GM23248 (cell line): ENCODE results near the gene ATP2C2. TPM values are rescaled to one million over a fixed set of nuclear protein-coding genes. Genes with fewer than 3 reads are reported as not detected.
A peak's percentile ranks its signal among the peaks of the same experiment; 100 is the strongest.

ENCODE experiments used
- DNase-seq: peaks from one replicate; pipeline ENCODE4 v3.0.0-alpha.2; 2015
- H2AFZ ChIP-seq: fragments of 200-600 bp; sonication (generic); 2 replicates; pipeline ENCODE4 v1.6.1; 2016; ENCODE audit warnings: antibody characterized with exemption
- H3F3A ChIP-seq: fragments of 200-600 bp; sonication (generic); 2 replicates; pipeline ENCODE4 v1.6.1; 2016; ENCODE audit warnings: mild to moderate bottlenecking, antibody characterized with exemption, mixed run types; ENCODE audit not compliant: insufficient read depth
- H3K27ac ChIP-seq: fragments of 200-600 bp; sonication (generic); 2 replicates; pipeline ENCODE4 v1.5.1; 2016; ENCODE audit warnings: mild to moderate bottlenecking
- H3K27me3 ChIP-seq: fragments of 200-600 bp; sonication (generic); replicated peaks from 2 replicates; pipeline ENCODE4 v1.6.1; 2016; ENCODE audit warnings: mild to moderate bottlenecking; ENCODE audit not compliant: insufficient read depth
- H3K36me3 ChIP-seq: fragments of 200-600 bp; sonication (generic); 2 replicates; pipeline ENCODE4 v1.6.1; 2016; ENCODE audit warnings: low read depth, mild to moderate bottlenecking
- H3K4me1 ChIP-seq: fragments of 200-600 bp; sonication (generic); 2 replicates; pipeline ENCODE4 v1.6.1; 2016; ENCODE audit warnings: mild to moderate bottlenecking; ENCODE audit not compliant: insufficient read depth
- H3K4me2 ChIP-seq: fragments of 200-600 bp; sonication (generic); one replicate; pipeline ENCODE4 v1.6.1; 2016; ENCODE audit warnings: mild to moderate bottlenecking; ENCODE audit not compliant: unreplicated experiment
- H3K4me3 ChIP-seq: fragments of 200-600 bp; sonication (generic); 2 replicates; pipeline ENCODE4 v1.5.1; 2016; ENCODE audit warnings: mild to moderate bottlenecking
- H3K79me2 ChIP-seq: fragments of 200-600 bp; sonication (generic); 2 replicates; pipeline ENCODE4 v1.6.1; 2016; ENCODE audit warnings: mild to moderate bottlenecking; ENCODE audit not compliant: insufficient read depth
- H3K9ac ChIP-seq: fragments of 200-600 bp; sonication (generic); 2 replicates; pipeline ENCODE4 v1.6.1; 2016; ENCODE audit warnings: mild to moderate bottlenecking
- H3K9me2 ChIP-seq: fragments of 200-600 bp; sonication (generic); 2 replicates; pipeline ENCODE4 v1.6.1; 2016; ENCODE audit warnings: mixed run types, mild to moderate bottlenecking, moderate library complexity; ENCODE audit not compliant: insufficient read depth
- H3K9me3 ChIP-seq: fragments of 200-600 bp; sonication (generic); one replicate; pipeline ENCODE4 v1.6.1; 2017; ENCODE audit warnings: low read depth
- H4K20me1 ChIP-seq: fragments of 200-600 bp; sonication (generic); 2 replicates; pipeline ENCODE4 v1.6.0; 2016; ENCODE audit not compliant: insufficient read depth
- EZH2 ChIP-seq: fragments of 200-600 bp; sonication (generic); IDR thresholded peaks from 2 replicates; pipeline ENCODE4 v1.6.1; 2018; ENCODE audit warnings: antibody characterized with exemption, mild to moderate bottlenecking; ENCODE audit not compliant: insufficient read depth, poor library complexity, severe bottlenecking
- EZH2phosphoT487 ChIP-seq: fragments of 200-600 bp; sonication (generic); IDR thresholded peaks from 2 replicates; pipeline ENCODE4 v1.6.1; 2018; ENCODE audit warnings: antibody characterized with exemption, moderate library complexity, mild to moderate bottlenecking, low read depth; ENCODE audit not compliant: insufficient read depth
- WGBS, 2 experiments: methylation state at CpG; one replicate each; pipeline ENCODE4 v1.1.6; 2015 to 2017; ENCODE audit warnings: low lambda C conversion rate in 2 of 2, low coverage in 1 of 2; ENCODE audit errors: missing lambda C conversion rate in 2 of 2; 5-methylcytosine and 5-hydroxymethylcytosine counted together
- in situ Hi-C: fragments of 300-500 bp; cut with MboI; formaldehyde crosslinking; loops from 2 replicates; pipeline ENCODE4 v1.15.0; 2020
- polyA plus RNA-seq: library from polyadenylated mRNA; unstranded; fragments of >200 nt; fragmentation: Nextera tagmentation; extraction: Ambion mirVana; gene quantifications from 2 replicates; pipeline ENCODE4 v1.2.1, GENCODE V29; 2016
- total RNA-seq: library from RNA; depleted of rRNA; stranded (reverse); fragments of >200 nt; shearing (Covaris generic); gene quantifications from 2 replicates; pipeline ENCODE4 v1.2.3, GENCODE V29; 2014

Gene ATP2C2
- total and polyA plus RNA-seq, 2 experiments from 2014 or later: 0.84 TPM; not detected in 1

DNA sequence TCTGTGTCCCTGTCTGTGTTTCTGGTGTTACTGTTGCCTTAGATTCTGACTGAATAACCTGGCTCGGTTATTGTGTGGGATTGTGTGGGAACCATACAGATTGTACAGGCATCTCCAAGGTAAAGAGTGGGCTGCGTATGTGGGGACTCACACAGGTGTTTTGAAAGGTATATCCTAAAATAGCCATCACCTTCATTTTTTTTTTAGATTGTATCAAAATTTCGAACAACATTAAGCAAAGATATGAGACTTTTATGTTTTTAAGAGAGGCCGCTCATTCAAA is 53.5 kb downstream of the ATP2C2 start:
- H2AFZ ChIP-seq: no peak overlapping the region
- TF ChIP-seq EZH2phosphoT487 (no peak), EZH2 (no peak)
- DNase-seq: no peak
- H3K9ac ChIP-seq: no peak overlapping the region
- no peak overlapping the region for H3K27ac ChIP-seq
- no peaks in the 10 kb centered on the region for H3K36me3 ChIP-seq
- H4K20me1 ChIP-seq: no peaks in the 10 kb centered on the region
- no peak overlapping the region for H3K4me3 ChIP-seq
- H3K27me3 ChIP-seq: peaks cover 12% of the 10 kb centered on the region
- no peaks in the 10 kb centered on the region for H3K79me2 ChIP-seq
- no peaks in the 10 kb centered on the region for H3K4me1 ChIP-seq
- no peak overlapping the region for H3K4me2 ChIP-seq
- WGBS, 2 experiments: 75 to 87% methylated on average over 4 of the region's 4 CpGs
- no peaks in the 10 kb centered on the region for H3K9me2 ChIP-seq
- H3F3A ChIP-seq: no peaks in the 10 kb centered on the region
- no peaks in the 10 kb centered on the region for H3K9me3 ChIP-seq
- in situ Hi-C loops: no loop called here

DNA sequence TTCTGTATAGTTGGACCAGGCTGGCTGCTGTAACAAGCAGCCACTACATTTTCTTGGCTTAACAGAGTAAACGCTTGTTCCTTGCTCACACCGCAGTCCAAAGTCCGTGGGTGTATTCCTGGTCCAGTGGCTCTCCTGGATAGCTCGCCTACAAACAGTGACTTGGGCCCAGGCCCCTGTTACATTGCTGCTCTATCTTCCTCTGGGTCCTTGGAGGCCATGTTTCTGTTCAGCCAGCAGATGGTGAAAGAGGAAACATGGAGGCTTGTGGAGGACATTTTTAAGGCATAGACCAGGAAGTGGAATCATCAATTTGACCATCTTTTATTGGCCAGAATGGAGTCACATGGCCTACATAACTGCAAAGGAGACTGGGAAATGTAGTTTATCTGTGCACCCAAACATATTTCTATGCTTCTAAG is 55.1 kb downstream of the ATP2C2 start:
- in situ Hi-C loops: no loop called here
- Histone ChIP-seq H3K4me3 (no peak overlapping the region), H3K36me3 (no peaks in the 10 kb centered on the region), H2AFZ (peak overlapping the region; percentile 87), H4K20me1 (no peaks in the 10 kb centered on the region), H3K9me2 (no peaks in the 10 kb centered on the region), H3K27ac (no peak overlapping the region), H3K9me3 (no peaks in the 10 kb centered on the region), H3K4me1 (no peaks in the 10 kb centered on the region), H3K27me3 (peaks cover 9% of the 10 kb centered on the region), H3F3A (no peaks in the 10 kb centered on the region), H3K4me2 (no peak overlapping the region), H3K9ac (no peak overlapping the region), H3K79me2 (no peaks in the 10 kb centered on the region)
- WGBS, 2 experiments: 88 to 90% methylated on average over 4 of the region's 4 CpGs
- peak; percentile 53 for DNase-seq
- TF ChIP-seq EZH2phosphoT487 (no peak), EZH2 (no peak)

DNA sequence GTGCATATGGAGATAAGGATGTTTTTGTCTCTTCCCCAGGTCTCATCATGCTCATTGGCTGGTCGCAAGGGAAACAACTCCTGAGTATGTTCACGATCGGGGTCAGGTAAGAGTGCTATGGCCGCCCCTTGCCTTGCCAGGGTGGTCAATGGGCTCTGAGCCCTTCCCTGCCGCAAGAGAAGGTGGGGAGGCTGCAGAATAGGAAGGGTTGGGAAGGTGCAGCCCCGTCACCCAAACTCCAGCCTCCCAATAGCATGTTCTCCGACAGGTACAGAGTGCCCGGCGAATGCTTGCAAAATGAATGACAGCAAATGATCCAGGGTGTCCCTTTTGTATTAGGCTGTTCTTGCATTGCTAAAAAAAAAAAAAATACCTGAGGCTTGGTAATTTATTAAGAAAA is 57.4 kb downstream of the ATP2C2 start:
- no peak overlapping the region for H3K9ac ChIP-seq
- no peaks in the 10 kb centered on the region for H3K36me3 ChIP-seq
- no peak overlapping the region for H3K27ac ChIP-seq
- no peaks in the 10 kb centered on the region for H3K4me1 ChIP-seq
- H2AFZ ChIP-seq: no peak overlapping the region
- H3F3A ChIP-seq: no peaks in the 10 kb centered on the region
- H3K4me2 ChIP-seq: no peak overlapping the region
- H4K20me1 ChIP-seq: no peaks in the 10 kb centered on the region
- no peak overlapping the region for H3K4me3 ChIP-seq
- no peaks in the 10 kb centered on the region for H3K79me2 ChIP-seq
- WGBS, 2 experiments: 74 to 80% methylated on average over 9 of the region's 9 CpGs
- TF ChIP-seq EZH2 (no peak), EZH2phosphoT487 (no peak)
- in situ Hi-C loops: no loop called here
- no peaks in the 10 kb centered on the region for H3K9me3 ChIP-seq
- peaks cover 22% of the 10 kb centered on the region for H3K27me3 ChIP-seq
- H3K9me2 ChIP-seq: no peaks in the 10 kb centered on the region
- DNase-seq: no peak

DNA sequence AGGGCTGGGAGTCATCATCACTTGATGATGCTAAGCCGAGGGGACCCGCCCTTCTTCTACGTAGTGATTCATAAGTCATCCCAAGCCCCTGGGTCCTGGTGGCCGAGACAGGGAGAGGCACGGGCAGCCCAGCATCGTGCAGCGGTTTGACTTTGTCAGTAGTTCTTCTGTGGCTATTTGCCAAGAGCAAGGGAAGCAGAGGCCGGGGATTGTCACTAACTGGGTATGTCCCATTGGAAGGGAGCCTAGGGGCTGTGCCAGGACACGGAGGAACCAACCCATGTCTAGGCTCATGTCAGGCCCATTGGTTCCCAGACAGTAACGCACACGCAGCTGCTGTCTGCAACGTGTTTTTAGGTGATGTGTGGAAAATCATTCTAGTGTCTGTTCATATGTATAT is 58.5 kb downstream of the ATP2C2 start:
- 67 to 69% methylated on average over 12 of the region's 12 CpGs for WGBS, 2 experiments
- H3K9ac ChIP-seq: no peak overlapping the region
- in situ Hi-C loops: no loop called here

DNA sequence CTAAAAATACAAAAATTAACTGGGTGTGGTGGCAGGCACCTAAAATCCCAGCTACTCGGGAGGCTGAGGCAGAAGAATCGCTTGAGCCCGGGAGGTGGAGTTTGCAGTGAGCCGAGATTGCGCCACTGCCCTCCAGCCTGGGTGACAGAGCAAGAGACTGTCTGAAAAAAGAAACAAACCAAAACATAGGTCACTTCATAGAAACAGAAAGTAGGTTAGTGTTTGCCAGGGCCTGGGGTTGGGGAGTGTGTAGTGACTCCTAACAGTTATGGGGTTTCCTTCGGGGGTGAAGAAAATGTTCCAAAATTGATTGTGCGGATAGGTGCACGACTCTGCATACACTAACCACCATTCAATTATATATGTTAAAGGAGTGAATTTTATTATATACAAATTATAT is 59.2 kb downstream of the ATP2C2 start:
- no peaks in the 10 kb centered on the region for H3K79me2 ChIP-seq
- no peak overlapping the region for H3K27ac ChIP-seq
- no peaks in the 10 kb centered on the region for H3K9me2 ChIP-seq
- H3K4me1 ChIP-seq: no peaks in the 10 kb centered on the region
- DNase-seq: no peak
- no peaks in the 10 kb centered on the region for H3K9me3 ChIP-seq
- no peaks in the 10 kb centered on the region for H4K20me1 ChIP-seq
- 58 to 64% methylated on average over 8 of the region's 8 CpGs for WGBS, 2 experiments
- no peaks in the 10 kb centered on the region for H3K36me3 ChIP-seq
- TF ChIP-seq EZH2 (no peak), EZH2phosphoT487 (no peak)
- no peak overlapping the region for H3K4me3 ChIP-seq
- no peak overlapping the region for H3K9ac ChIP-seq
- H3K4me2 ChIP-seq: no peak overlapping the region
- in situ Hi-C loops: no loop called here
- no peak overlapping the region for H2AFZ ChIP-seq
- peaks cover 29% of the 10 kb centered on the region for H3K27me3 ChIP-seq
- no peaks in the 10 kb centered on the region for H3F3A ChIP-seq

More for the DNA sequence above, 58.5 kb downstream of the ATP2C2 start:
- Histone ChIP-seq H3K4me3 (no peak overlapping the region), H4K20me1 (no peaks in the 10 kb centered on the region), H2AFZ (no peak overlapping the region), H3K9me2 (no peaks in the 10 kb centered on the region), H3K79me2 (no peaks in the 10 kb centered on the region), H3K27me3 (peaks cover 25% of the 10 kb centered on the region), H3K4me1 (no peaks in the 10 kb centered on the region), H3K4me2 (no peak overlapping the region), H3K27ac (no peak overlapping the region), H3F3A (no peaks in the 10 kb centered on the region), H3K9me3 (no peaks in the 10 kb centered on the region), H3K36me3 (no peaks in the 10 kb centered on the region)
- no peak for TF ChIP-seq EZH2
- TF ChIP-seq EZH2phosphoT487: no peak
- no peak for DNase-seq
